ENCODE measurements around the gene NFE2L1.

NFE2L1 gene

GRCh38 chr17:48051706-48052486, 3.7 kb downstream of the NFE2L1 start:
- H3K27ac ChIP-seq (ENCODE audit: poor library complexity, severe bottlenecking): peak overlapping the region; percentile 76

DNA sequence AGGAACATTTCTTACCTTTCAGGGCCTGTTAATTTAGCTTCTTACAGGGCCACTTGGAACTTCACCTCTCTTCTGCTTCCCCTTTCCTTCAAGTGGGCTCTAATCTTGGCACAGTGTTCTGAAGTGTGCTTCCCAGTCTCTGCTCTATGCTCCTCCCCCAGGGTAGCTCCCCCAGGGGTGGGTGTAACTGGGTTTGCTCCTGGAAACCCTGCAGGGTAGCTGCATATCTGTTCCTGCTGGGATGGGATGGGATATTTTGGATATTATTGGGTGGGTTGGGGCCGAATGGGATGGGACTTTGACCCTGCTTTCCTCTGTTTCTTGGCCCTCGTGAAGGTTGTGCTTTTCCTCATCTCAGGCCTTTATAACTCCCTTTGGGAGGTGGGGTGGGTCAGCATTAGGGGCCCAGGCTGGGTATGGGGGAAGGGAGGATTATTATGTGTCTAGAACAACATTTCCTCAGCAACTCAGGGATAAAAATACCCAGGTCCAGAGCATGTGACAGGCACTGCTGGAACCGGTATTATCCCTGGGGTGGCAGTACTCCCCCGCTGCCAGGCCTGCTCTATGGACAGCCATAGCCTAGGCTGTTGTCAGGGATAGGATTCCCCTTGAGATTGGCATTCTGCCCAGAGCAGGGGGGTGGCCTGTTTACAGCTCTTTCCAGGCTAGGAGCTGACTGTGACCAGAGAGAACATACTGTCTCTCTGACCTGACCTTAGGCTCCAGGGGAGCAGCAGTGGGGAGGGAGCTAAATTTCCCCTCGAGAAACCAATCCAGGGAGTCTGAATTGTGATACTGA, 5.0 kb downstream of the NFE2L1 start:
- Histone ChIP-seq H3K9me3 (ENCODE audit: severe bottlenecking) (no peaks in the 10 kb centered on the region), H3K4me1 (ENCODE audit: insufficient read depth, poor library complexity, severe bottlenecking) (peaks cover 58% of the 10 kb centered on the region), H3K36me3 (ENCODE audit: low read depth) (peaks cover 64% of the 10 kb centered on the region), H3K4me3 (ENCODE audit: severe bottlenecking) (no peak overlapping the region), H3K27ac (ENCODE audit: poor library complexity, severe bottlenecking) (peak overlapping the region; percentile 76), H3K27me3 (ENCODE audit: insufficient read depth, poor library complexity, severe bottlenecking) (no peaks in the 10 kb centered on the region)
- TF ChIP-seq, protein P1, sequence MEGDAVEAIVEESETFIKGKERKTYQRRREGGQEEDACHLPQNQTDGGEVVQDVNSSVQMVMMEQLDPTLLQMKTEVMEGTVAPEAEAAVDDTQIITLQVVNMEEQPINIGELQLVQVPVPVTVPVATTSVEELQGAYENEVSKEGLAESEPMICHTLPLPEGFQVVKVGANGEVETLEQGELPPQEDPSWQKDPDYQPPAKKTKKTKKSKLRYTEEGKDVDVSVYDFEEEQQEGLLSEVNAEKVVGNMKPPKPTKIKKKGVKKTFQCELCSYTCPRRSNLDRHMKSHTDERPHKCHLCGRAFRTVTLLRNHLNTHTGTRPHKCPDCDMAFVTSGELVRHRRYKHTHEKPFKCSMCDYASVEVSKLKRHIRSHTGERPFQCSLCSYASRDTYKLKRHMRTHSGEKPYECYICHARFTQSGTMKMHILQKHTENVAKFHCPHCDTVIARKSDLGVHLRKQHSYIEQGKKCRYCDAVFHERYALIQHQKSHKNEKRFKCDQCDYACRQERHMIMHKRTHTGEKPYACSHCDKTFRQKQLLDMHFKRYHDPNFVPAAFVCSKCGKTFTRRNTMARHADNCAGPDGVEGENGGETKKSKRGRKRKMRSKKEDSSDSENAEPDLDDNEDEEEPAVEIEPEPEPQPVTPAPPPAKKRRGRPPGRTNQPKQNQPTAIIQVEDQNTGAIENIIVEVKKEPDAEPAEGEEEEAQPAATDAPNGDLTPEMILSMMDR (IDR thresholded peaks at IDR 0.05; ENCODE audit: poor library complexity, severe bottlenecking): no peak
- no peak for ATAC-seq (ENCODE audit: low read depth)
- no peak for DNase-seq (ENCODE audit: low spot score)

More at GRCh38 chr17:48051706-48052486, 3.7 kb downstream of the NFE2L1 start:
- no peak overlapping the region for H3K4me3 ChIP-seq (ENCODE audit: severe bottlenecking)
- ATAC-seq (ENCODE audit: low read depth): no peak
- no peaks in the 10 kb centered on the region for H3K27me3 ChIP-seq (ENCODE audit: insufficient read depth, poor library complexity, severe bottlenecking)
- DNase-seq (ENCODE audit: low spot score): no peak
- no peaks in the 10 kb centered on the region for H3K9me3 ChIP-seq (ENCODE audit: severe bottlenecking)
- TF ChIP-seq, protein P1 (IDR thresholded peaks at IDR 0.05; ENCODE audit: poor library complexity, severe bottlenecking): no peak
- peaks cover 54% of the 10 kb centered on the region for H3K36me3 ChIP-seq (ENCODE audit: low read depth)
- H3K4me1 ChIP-seq (ENCODE audit: insufficient read depth, poor library complexity, severe bottlenecking): peaks cover 61% of the 10 kb centered on the region

- H3K36me3 ChIP-seq (ENCODE audit: low read depth): peaks cover 70% of the 10 kb centered on the region
- ATAC-seq (ENCODE audit: low read depth): no peak
- H3K27me3 ChIP-seq (ENCODE audit: insufficient read depth, poor library complexity, severe bottlenecking): no peaks in the 10 kb centered on the region
- no peaks in the 10 kb centered on the region for H3K9me3 ChIP-seq (ENCODE audit: severe bottlenecking)
- H3K4me1 ChIP-seq (ENCODE audit: insufficient read depth, poor library complexity, severe bottlenecking): peaks cover 58% of the 10 kb centered on the region
- TF ChIP-seq, protein P1 (IDR thresholded peaks at IDR 0.05; ENCODE audit: poor library complexity, severe bottlenecking): no peak
- peak overlapping the region; percentile 76 for H3K27ac ChIP-seq (ENCODE audit: poor library complexity, severe bottlenecking)
- no peak for DNase-seq (ENCODE audit: low spot score)
- H3K4me3 ChIP-seq (ENCODE audit: severe bottlenecking): no peak overlapping the region
Measured at GRCh38 chr17:48053758-48054237, 5.6 kb downstream of the NFE2L1 start.

DNA sequence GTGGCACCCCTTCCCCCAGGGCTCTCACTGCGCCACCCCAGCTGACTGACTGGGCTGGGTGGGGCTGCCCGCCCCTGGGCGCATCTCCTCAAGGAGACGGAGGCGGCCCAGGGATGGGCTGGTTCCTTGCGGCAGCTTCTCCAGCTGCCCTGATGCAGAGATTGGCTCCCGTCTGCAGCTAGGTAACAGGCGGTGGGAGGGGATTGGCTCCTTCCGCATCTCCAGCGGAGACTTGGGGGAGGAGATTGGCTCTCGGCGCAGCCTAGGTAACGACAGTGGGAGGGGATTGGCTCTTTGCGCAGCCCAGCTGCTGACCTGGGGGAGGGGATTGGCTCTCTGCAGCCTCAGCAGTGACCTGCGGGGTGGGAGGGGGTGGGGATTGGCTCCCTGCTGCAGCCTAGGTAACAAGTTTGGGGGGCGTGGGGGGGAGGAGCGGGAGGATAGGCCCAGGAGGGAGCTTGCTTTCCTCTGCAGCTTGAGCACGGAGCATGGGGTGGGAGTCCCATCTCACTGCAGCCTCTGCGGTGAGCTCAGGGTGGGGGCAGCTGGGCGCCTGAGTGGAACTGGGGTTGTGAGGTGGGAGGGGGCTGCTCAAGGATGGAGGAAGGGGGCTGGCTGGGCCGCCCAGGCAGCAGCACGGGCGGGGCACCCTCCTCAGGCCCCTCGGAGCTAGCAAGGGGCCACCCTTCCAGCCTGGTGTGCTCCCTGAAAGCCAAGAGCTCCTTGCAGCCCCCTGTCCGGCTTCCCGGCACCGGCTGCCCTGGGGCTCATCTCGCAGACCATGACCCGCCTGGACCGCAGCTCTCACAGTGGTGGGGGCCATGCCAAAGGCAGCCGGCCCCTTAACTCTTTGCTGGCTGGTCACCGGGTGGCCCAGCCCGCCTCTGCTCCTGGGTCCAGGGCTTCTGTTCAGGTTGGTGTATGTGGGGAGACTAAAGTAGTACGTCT, 6.4 kb downstream of the NFE2L1 start:
- peak overlapping the region; percentile 6 for H3K4me3 ChIP-seq (ENCODE audit: severe bottlenecking)
- H3K9me3 ChIP-seq (ENCODE audit: severe bottlenecking): no peaks in the 10 kb centered on the region
- peaks cover 58% of the 10 kb centered on the region for H3K4me1 ChIP-seq (ENCODE audit: insufficient read depth, poor library complexity, severe bottlenecking)
- peak overlapping the region; percentile 76 for H3K27ac ChIP-seq (ENCODE audit: poor library complexity, severe bottlenecking)
- ATAC-seq (ENCODE audit: low read depth) (peak; percentile 89), DNase-seq (ENCODE audit: low spot score) (peak; percentile 95)
- peaks cover 78% of the 10 kb centered on the region for H3K36me3 ChIP-seq (ENCODE audit: low read depth)
- H3K27me3 ChIP-seq (ENCODE audit: insufficient read depth, poor library complexity, severe bottlenecking): no peaks in the 10 kb centered on the region
- TF ChIP-seq, protein P1 (IDR thresholded peaks at IDR 0.05; ENCODE audit: poor library complexity, severe bottlenecking): no peak
